Measurements from ENCODE around the gene MRPL54. TPM values are rescaled to one million over a fixed set of nuclear protein-coding genes. Genes with fewer than 3 reads are reported as not detected.
A peak's percentile ranks its signal among the peaks of the same experiment; 100 is the strongest.

The MRPL54 gene
- total RNA-seq, 3 donors from 2014 or later (not counting 1 experiment from before 2014, with no cell fraction given) = 54.1 to 60.5 (median 55.5) TPM

DNA sequence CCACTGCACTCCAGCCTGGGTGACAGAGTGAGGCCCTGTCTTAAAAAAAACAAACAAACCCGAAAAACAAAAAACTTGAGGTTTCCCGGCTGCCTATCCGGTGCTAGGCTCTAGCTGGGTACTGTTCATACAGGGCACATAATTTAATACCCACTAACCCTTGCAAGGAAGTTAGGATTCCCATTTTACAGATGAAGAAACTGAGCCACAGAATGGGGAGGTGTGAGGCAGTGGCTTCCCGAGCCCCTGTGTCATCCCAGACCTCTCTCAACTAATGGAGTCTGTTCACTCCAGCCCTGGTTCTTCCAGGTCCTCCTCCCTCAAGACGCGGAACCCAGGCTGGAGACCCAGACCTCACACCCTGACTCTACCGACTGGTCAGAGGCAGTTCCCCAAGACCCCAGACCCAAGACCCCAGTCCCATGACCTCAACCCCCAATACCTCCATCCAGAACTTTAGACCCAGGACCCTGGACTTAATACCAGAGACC, 1.6 kb upstream of the MRPL54 start:
- TF ChIP-seq, protein P1, sequence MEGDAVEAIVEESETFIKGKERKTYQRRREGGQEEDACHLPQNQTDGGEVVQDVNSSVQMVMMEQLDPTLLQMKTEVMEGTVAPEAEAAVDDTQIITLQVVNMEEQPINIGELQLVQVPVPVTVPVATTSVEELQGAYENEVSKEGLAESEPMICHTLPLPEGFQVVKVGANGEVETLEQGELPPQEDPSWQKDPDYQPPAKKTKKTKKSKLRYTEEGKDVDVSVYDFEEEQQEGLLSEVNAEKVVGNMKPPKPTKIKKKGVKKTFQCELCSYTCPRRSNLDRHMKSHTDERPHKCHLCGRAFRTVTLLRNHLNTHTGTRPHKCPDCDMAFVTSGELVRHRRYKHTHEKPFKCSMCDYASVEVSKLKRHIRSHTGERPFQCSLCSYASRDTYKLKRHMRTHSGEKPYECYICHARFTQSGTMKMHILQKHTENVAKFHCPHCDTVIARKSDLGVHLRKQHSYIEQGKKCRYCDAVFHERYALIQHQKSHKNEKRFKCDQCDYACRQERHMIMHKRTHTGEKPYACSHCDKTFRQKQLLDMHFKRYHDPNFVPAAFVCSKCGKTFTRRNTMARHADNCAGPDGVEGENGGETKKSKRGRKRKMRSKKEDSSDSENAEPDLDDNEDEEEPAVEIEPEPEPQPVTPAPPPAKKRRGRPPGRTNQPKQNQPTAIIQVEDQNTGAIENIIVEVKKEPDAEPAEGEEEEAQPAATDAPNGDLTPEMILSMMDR (IDR thresholded peaks at IDR 0.05) = no peak
- peak overlapping the region; percentile 97 for H3K27ac ChIP-seq (ENCODE audit: low read length)
- H3K27me3 ChIP-seq (ENCODE audit: control insufficient read depth, insufficient read depth, low read length) = no peaks in the 10 kb centered on the region
- DNase-seq (peak in 1 of 2 donors; percentile 62), ATAC-seq (no peak)
- Mint-ChIP-seq H3K27ac (peak overlapping the region; percentile 99 to 100), H3K27me3 (ENCODE audit: low read depth in 2 of 2) (no peaks in the 10 kb centered on the region), H3K4me1 (peaks cover 26 to 27% of the 10 kb centered on the region in 2 donors), H3K36me3 (no peaks in the 10 kb centered on the region), H3K4me3 (peak overlapping the region; percentile 96), H3K9me3 (no peaks in the 10 kb centered on the region)
- H3K4me1 ChIP-seq (ENCODE audit: control insufficient read depth, insufficient read depth, low read length) = peaks cover 41% of the 10 kb centered on the region
- H3K36me3 ChIP-seq (ENCODE audit: control insufficient read depth, insufficient read depth, low read length) = peaks cover 21% of the 10 kb centered on the region
- 38% methylated on average over 7 of the region's 7 CpGs for WGBS (ENCODE audit: insufficient coverage)
- H3K9me3 ChIP-seq (ENCODE audit: control insufficient read depth, insufficient read depth, low read length) = no peaks in the 10 kb centered on the region
- intact Hi-C loops (cut with micrococcal nuclease) = no loop called here
- H3K4me3 ChIP-seq (ENCODE audit: low read length) = peak overlapping the region; percentile 100

DNA sequence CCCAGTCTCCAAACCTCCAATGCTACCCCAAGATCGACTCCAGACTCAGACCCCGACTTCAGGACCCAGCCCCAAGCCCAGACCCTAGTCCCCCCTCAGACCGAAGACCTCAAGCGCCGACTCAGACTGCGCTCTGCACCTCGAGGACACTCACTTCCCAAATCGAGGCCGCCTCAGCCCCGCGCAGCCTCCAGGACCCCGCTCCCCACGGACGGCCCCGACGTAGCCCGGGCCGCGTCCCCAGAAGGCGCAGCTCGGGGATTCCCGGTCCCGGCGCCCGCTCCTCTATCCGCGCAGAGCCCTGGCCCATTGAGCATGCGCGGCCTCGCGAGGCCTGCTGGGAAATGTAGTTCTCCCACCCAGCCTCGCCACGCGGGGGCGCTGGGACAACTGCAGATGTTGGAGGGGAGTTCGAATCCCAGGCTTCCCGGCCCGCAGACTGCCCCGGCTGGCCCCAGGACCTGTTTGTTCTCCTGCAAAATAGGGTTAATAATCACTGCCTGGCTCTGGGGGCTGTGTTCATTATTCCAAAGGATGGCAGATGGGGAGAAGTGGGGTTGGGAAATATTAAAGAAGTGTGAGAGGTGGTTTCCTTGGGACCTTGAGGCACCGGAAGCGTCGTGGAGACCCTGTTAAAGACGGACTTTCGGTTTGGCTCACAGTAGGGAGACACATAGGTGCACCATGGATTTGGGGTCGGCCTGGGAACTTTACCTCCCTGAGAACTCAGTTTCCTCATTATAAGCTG, 926 bp upstream of the MRPL54 start, which contains the start of gene APBA3:
Gene APBA3, minus strand, starts transcription at position 311 of the 748 bp plus-strand sequence. CDS start 1,428 bp downstream, outside the sequence.
- Histone ChIP-seq H3K27me3 (ENCODE audit: control insufficient read depth, insufficient read depth, low read length) (no peaks in the 10 kb centered on the region), H3K27ac (ENCODE audit: low read length) (peak within 1 kb of the TSS; percentile 97), H3K4me1 (ENCODE audit: control insufficient read depth, insufficient read depth, low read length) (peaks cover 41% of the 10 kb centered on the region), H3K9me3 (ENCODE audit: control insufficient read depth, insufficient read depth, low read length) (no peaks in the 10 kb centered on the region), H3K4me3 (ENCODE audit: low read length) (peak within 1 kb of the TSS; percentile 100), H3K36me3 (ENCODE audit: control insufficient read depth, insufficient read depth, low read length) (peaks cover 24% of the 10 kb centered on the region)
- ATAC-seq (peak; percentile 52 to 69 (median 59)), DNase-seq (peak; percentile 95 to 98)
- intact Hi-C loops (cut with micrococcal nuclease) = loop anchor here (1.0 to 2.0 kb wide), 3 partner anchors 51 to 727 kb away; no protein-coding TSS in a partner anchor
- TF ChIP-seq, protein P1 (IDR thresholded peaks at IDR 0.05) = peak; percentile 66
- peaks cover 27 to 31% of the 10 kb centered on the region in 2 donors for H3K4me1 Mint-ChIP-seq
- peak within 1 kb of the TSS; percentile 96 for H3K4me3 Mint-ChIP-seq
- H3K36me3 Mint-ChIP-seq = no peaks in the 10 kb centered on the region
- H3K27me3 Mint-ChIP-seq (ENCODE audit: low read depth in 2 of 2) = no peaks in the 10 kb centered on the region
- H3K27ac Mint-ChIP-seq = peak within 1 kb of the TSS; percentile 99 to 100
- no peaks in the 10 kb centered on the region for H3K9me3 Mint-ChIP-seq
- WGBS (ENCODE audit: insufficient coverage) = 3% methylated on average over 45 of the region's 45 CpGs

DNA sequence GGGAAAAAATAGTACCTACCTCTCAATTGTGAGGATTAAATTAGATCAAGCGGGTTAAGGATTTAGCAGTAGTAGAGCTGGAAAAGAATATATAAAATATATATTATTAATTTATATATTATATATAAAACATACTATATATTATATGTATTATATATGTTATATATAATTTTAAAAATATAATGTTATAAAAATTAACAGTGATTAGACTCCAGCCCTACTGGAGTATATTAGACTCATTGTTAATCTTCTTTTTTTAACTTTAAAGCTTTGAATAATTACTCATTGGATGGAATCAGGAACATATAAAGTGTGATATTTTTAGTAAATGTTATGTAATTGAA, 380 bp upstream of the MRPL54 start:
- DNase-seq = no peak
- H3K27me3 Mint-ChIP-seq (ENCODE audit: low read depth in 2 of 2) = no peaks in the 10 kb centered on the region
- Histone ChIP-seq H3K4me1 (ENCODE audit: control insufficient read depth, insufficient read depth, low read length) (peaks cover 41% of the 10 kb centered on the region), H3K36me3 (ENCODE audit: control insufficient read depth, insufficient read depth, low read length) (peaks cover 29% of the 10 kb centered on the region), H3K4me3 (ENCODE audit: low read length) (peak overlapping the region; percentile 78), H3K27ac (ENCODE audit: low read length) (peak overlapping the region; percentile 97), H3K27me3 (ENCODE audit: control insufficient read depth, insufficient read depth, low read length) (no peaks in the 10 kb centered on the region), H3K9me3 (ENCODE audit: control insufficient read depth, insufficient read depth, low read length) (no peaks in the 10 kb centered on the region)
- H3K4me3 Mint-ChIP-seq = peak overlapping the region; percentile 96
- no peaks in the 10 kb centered on the region for H3K36me3 Mint-ChIP-seq
- TF ChIP-seq, protein P1 (IDR thresholded peaks at IDR 0.05) = no peak
- H3K27ac Mint-ChIP-seq = peak overlapping the region; percentile 99 to 100
- intact Hi-C loops (cut with micrococcal nuclease) = loop anchor here (1.0 to 2.0 kb wide), 3 partner anchors 51 to 727 kb away; no protein-coding TSS in a partner anchor
- no peak for ATAC-seq
- no peaks in the 10 kb centered on the region for H3K9me3 Mint-ChIP-seq
- peaks cover 27 to 34% of the 10 kb centered on the region in 2 donors for H3K4me1 Mint-ChIP-seq
- WGBS (ENCODE audit: insufficient coverage) = no CpG with 5 or more reads among the region's 1 CpG
